ENCODE measurements around the gene TAX1BP1.

- TF ChIP-seq EZH2phosphoT487 (IDR thresholded peaks at IDR 0.05; ENCODE audit: insufficient read depth, low read depth): no peak
- no peak for TF ChIP-seq EZH2 (IDR thresholded peaks at IDR 0.05; ENCODE audit: insufficient read depth, poor library complexity, severe bottlenecking)
Observed at GRCh38 chr7:27860800-27861199, 120.8 kb downstream of the TAX1BP1 start.

All from GM23248 (cell line).